ENCODE measurements around the gene TFG.

Gene TFG

GRCh38 chr3:100709842-100710260, 557 bp downstream of the TFG start:
- peak overlapping the region; percentile 86 for H3K4me3 ChIP-seq (ENCODE audit: low read length)
- no peaks in the 10 kb centered on the region for H3K27me3 ChIP-seq (replicated peaks; ENCODE audit: control insufficient read depth, insufficient read depth, low read length)
- H3K36me3 ChIP-seq (ENCODE audit: control insufficient read depth, insufficient read depth, low read length, severe bottlenecking): peaks cover 20% of the 10 kb centered on the region
- DNase-seq (ENCODE audit: low read depth): peak; percentile 74
- peak overlapping the region; percentile 88 for H3K9ac ChIP-seq (ENCODE audit: low read length)
- no peaks in the 10 kb centered on the region for H3K9me3 ChIP-seq (ENCODE audit: control insufficient read depth, low read length)
- peaks cover 28% of the 10 kb centered on the region for H3K4me1 ChIP-seq (ENCODE audit: control insufficient read depth, insufficient read depth, low read length)

GRCh38 chr3:100710261-100710968, 1.1 kb downstream of the TFG start:
- Histone ChIP-seq H3K9ac (ENCODE audit: low read length) (peak overlapping the region; percentile 88), H3K36me3 (ENCODE audit: control insufficient read depth, insufficient read depth, low read length, severe bottlenecking) (peaks cover 25% of the 10 kb centered on the region), H3K9me3 (ENCODE audit: control insufficient read depth, low read length) (no peaks in the 10 kb centered on the region), H3K27me3 (replicated peaks; ENCODE audit: control insufficient read depth, insufficient read depth, low read length) (no peaks in the 10 kb centered on the region), H3K4me1 (ENCODE audit: control insufficient read depth, insufficient read depth, low read length) (peaks cover 32% of the 10 kb centered on the region), H3K4me3 (ENCODE audit: low read length) (peak overlapping the region; percentile 86)
- peak; percentile 86 for DNase-seq (ENCODE audit: low read depth)

GRCh38 chr3:100715176-100715575, 5.9 kb downstream of the TFG start:
- Histone ChIP-seq H3K4me3 (ENCODE audit: low read length) (no peak overlapping the region), H3K9me3 (ENCODE audit: control insufficient read depth, low read length) (no peaks in the 10 kb centered on the region), H3K27me3 (replicated peaks; ENCODE audit: control insufficient read depth, insufficient read depth, low read length) (no peaks in the 10 kb centered on the region), H3K9ac (ENCODE audit: low read length) (no peak overlapping the region), H3K4me1 (ENCODE audit: control insufficient read depth, insufficient read depth, low read length) (peaks cover 59% of the 10 kb centered on the region), H3K36me3 (ENCODE audit: control insufficient read depth, insufficient read depth, low read length, severe bottlenecking) (peaks cover 61% of the 10 kb centered on the region)
- no peak for DNase-seq (ENCODE audit: low read depth)

GRCh38 chr3:100717063-100717462, 7.8 kb downstream of the TFG start:
- Histone ChIP-seq H3K9ac (ENCODE audit: low read length) (no peak overlapping the region), H3K9me3 (ENCODE audit: control insufficient read depth, low read length) (no peaks in the 10 kb centered on the region), H3K36me3 (ENCODE audit: control insufficient read depth, insufficient read depth, low read length, severe bottlenecking) (peaks cover 75% of the 10 kb centered on the region), H3K4me1 (ENCODE audit: control insufficient read depth, insufficient read depth, low read length) (peaks cover 45% of the 10 kb centered on the region), H3K4me3 (ENCODE audit: low read length) (no peak overlapping the region), H3K27me3 (replicated peaks; ENCODE audit: control insufficient read depth, insufficient read depth, low read length) (no peaks in the 10 kb centered on the region)
- no peak for DNase-seq (ENCODE audit: low read depth)

- Histone ChIP-seq H3K36me3 (ENCODE audit: control insufficient read depth, insufficient read depth, low read length, severe bottlenecking) (peaks cover 83% of the 10 kb centered on the region), H3K4me1 (ENCODE audit: control insufficient read depth, insufficient read depth, low read length) (peaks cover 37% of the 10 kb centered on the region)
Measured at GRCh38 chr3:100717637-100718487, 8.6 kb downstream of the TFG start.

GRCh38 chr3:100719136-100719535, 9.8 kb downstream of the TFG start:
- H3K36me3 ChIP-seq (ENCODE audit: control insufficient read depth, insufficient read depth, low read length, severe bottlenecking): peaks cover 88% of the 10 kb centered on the region

More at GRCh38 chr3:100717637-100718487, 8.6 kb downstream of the TFG start:
- no peak for DNase-seq (ENCODE audit: low read depth)
- Histone ChIP-seq H3K9ac (ENCODE audit: low read length) (no peak overlapping the region), H3K9me3 (ENCODE audit: control insufficient read depth, low read length) (no peaks in the 10 kb centered on the region), H3K27me3 (replicated peaks; ENCODE audit: control insufficient read depth, insufficient read depth, low read length) (no peaks in the 10 kb centered on the region), H3K4me3 (ENCODE audit: low read length) (no peak overlapping the region)

GRCh38 chr3:100720426-100720825, 11.1 kb downstream of the TFG start:
- H3K4me3 ChIP-seq (ENCODE audit: low read length): no peak overlapping the region
- H3K9ac ChIP-seq (ENCODE audit: low read length): no peak overlapping the region
- no peaks in the 10 kb centered on the region for H3K9me3 ChIP-seq (ENCODE audit: control insufficient read depth, low read length)
- DNase-seq (ENCODE audit: low read depth): no peak
- H3K27me3 ChIP-seq (replicated peaks; ENCODE audit: control insufficient read depth, insufficient read depth, low read length): no peaks in the 10 kb centered on the region
- peaks cover 83% of the 10 kb centered on the region for H3K36me3 ChIP-seq (ENCODE audit: control insufficient read depth, insufficient read depth, low read length, severe bottlenecking)
- H3K4me1 ChIP-seq (ENCODE audit: control insufficient read depth, insufficient read depth, low read length): peaks cover 30% of the 10 kb centered on the region

More at GRCh38 chr3:100719136-100719535, 9.8 kb downstream of the TFG start:
- H3K4me3 ChIP-seq (ENCODE audit: low read length): no peak overlapping the region
- peaks cover 34% of the 10 kb centered on the region for H3K4me1 ChIP-seq (ENCODE audit: control insufficient read depth, insufficient read depth, low read length)
- H3K9ac ChIP-seq (ENCODE audit: low read length): no peak overlapping the region
- no peaks in the 10 kb centered on the region for H3K27me3 ChIP-seq (replicated peaks; ENCODE audit: control insufficient read depth, insufficient read depth, low read length)
- peak; percentile 38 for DNase-seq (ENCODE audit: low read depth)
- no peaks in the 10 kb centered on the region for H3K9me3 ChIP-seq (ENCODE audit: control insufficient read depth, low read length)

GRCh38 chr3:100725935-100726513, 16.7 kb downstream of the TFG start:
- no peaks in the 10 kb centered on the region for H3K27me3 ChIP-seq (replicated peaks; ENCODE audit: control insufficient read depth, insufficient read depth, low read length)
- H3K4me3 ChIP-seq (ENCODE audit: low read length): no peak overlapping the region
- no peaks in the 10 kb centered on the region for H3K9me3 ChIP-seq (ENCODE audit: control insufficient read depth, low read length)
- DNase-seq (ENCODE audit: low read depth): no peak
- H3K36me3 ChIP-seq (ENCODE audit: control insufficient read depth, insufficient read depth, low read length, severe bottlenecking): peaks cover 88% of the 10 kb centered on the region
- no peak overlapping the region for H3K9ac ChIP-seq (ENCODE audit: low read length)
- peaks cover 6% of the 10 kb centered on the region for H3K4me1 ChIP-seq (ENCODE audit: control insufficient read depth, insufficient read depth, low read length)

GRCh38 chr3:100726706-100727105, 17.4 kb downstream of the TFG start:
- Histone ChIP-seq H3K4me3 (ENCODE audit: low read length) (no peak overlapping the region), H3K4me1 (ENCODE audit: control insufficient read depth, insufficient read depth, low read length) (peaks cover 6% of the 10 kb centered on the region), H3K9ac (ENCODE audit: low read length) (no peak overlapping the region), H3K36me3 (ENCODE audit: control insufficient read depth, insufficient read depth, low read length, severe bottlenecking) (peaks cover 88% of the 10 kb centered on the region), H3K27me3 (replicated peaks; ENCODE audit: control insufficient read depth, insufficient read depth, low read length) (no peaks in the 10 kb centered on the region), H3K9me3 (ENCODE audit: control insufficient read depth, low read length) (no peaks in the 10 kb centered on the region)
- no peak for DNase-seq (ENCODE audit: low read depth)

GRCh38 chr3:100730524-100730923, 21.2 kb downstream of the TFG start:
- Histone ChIP-seq H3K27me3 (replicated peaks; ENCODE audit: control insufficient read depth, insufficient read depth, low read length) (no peaks in the 10 kb centered on the region), H3K4me3 (ENCODE audit: low read length) (no peak overlapping the region), H3K4me1 (ENCODE audit: control insufficient read depth, insufficient read depth, low read length) (peaks cover 22% of the 10 kb centered on the region), H3K9ac (ENCODE audit: low read length) (no peak overlapping the region), H3K36me3 (ENCODE audit: control insufficient read depth, insufficient read depth, low read length, severe bottlenecking) (peaks cover 88% of the 10 kb centered on the region), H3K9me3 (ENCODE audit: control insufficient read depth, low read length) (no peaks in the 10 kb centered on the region)
- no peak for DNase-seq (ENCODE audit: low read depth)

GRCh38 chr3:100732435-100732834, 23.1 kb downstream of the TFG start:
- no peak overlapping the region for H3K4me3 ChIP-seq (ENCODE audit: low read length)
- peaks cover 36% of the 10 kb centered on the region for H3K4me1 ChIP-seq (ENCODE audit: control insufficient read depth, insufficient read depth, low read length)
- no peak overlapping the region for H3K9ac ChIP-seq (ENCODE audit: low read length)
- peaks cover 90% of the 10 kb centered on the region for H3K36me3 ChIP-seq (ENCODE audit: control insufficient read depth, insufficient read depth, low read length, severe bottlenecking)
- H3K27me3 ChIP-seq (replicated peaks; ENCODE audit: control insufficient read depth, insufficient read depth, low read length): no peaks in the 10 kb centered on the region
- no peak for DNase-seq (ENCODE audit: low read depth)
- H3K9me3 ChIP-seq (ENCODE audit: control insufficient read depth, low read length): no peaks in the 10 kb centered on the region
